BJ (cell line): ENCODE measurements around the gene ERG. TPM values are rescaled to one million over a fixed set of nuclear protein-coding genes. Genes with fewer than 3 reads are reported as not detected.

Experiments
- CTCF ChIA-PET: fragments of 350-600 bp; formaldehyde crosslinking; extraction: SDS; loops from one replicate; lab custom pipeline; 2021; ENCODE audit warnings: antibody characterized with exemption, inconsistent platforms; lab: Yijun Ruan, JAX
- POLR2A ChIA-PET: fragments of 300-600 bp; sonication (Branson Sonifier 250); formaldehyde crosslinking; extraction: SDS; loops from one replicate; lab custom pipeline; 2021; ENCODE audit warnings: antibody characterized with exemption; lab: Charles Lee
- DNase-seq: peaks from one replicate; pipeline ENCODE4 v3.0.0-alpha.2; 2011; ENCODE audit warnings: low read depth
- H3K27me3 ChIP-seq: 2 replicates; pipeline ENCODE4 v1.6.0; 2011; ENCODE audit warnings: low read length; ENCODE audit not compliant: control insufficient read depth, insufficient read depth
- H3K36me3 ChIP-seq: 2 replicates; pipeline ENCODE4 v1.5.1; 2011; ENCODE audit warnings: low read length; ENCODE audit not compliant: control insufficient read depth, insufficient read depth
- H3K4me3 ChIP-seq: 2 replicates; pipeline ENCODE4 v1.5.1; 2011; ENCODE audit warnings: low read depth, mild to moderate bottlenecking, control low read depth, low read length
- CTCF ChIP-seq: IDR thresholded peaks from 2 replicates; pipeline ENCODE4 v1.5.1; 2011; ENCODE audit warnings: low read depth, mild to moderate bottlenecking, control low read depth, inconsistent platforms, low read length, moderate library complexity; ENCODE audit not compliant: insufficient read depth
- polyA plus RNA-seq: library from polyadenylated mRNA; depleted of rRNA; stranded (reverse); fragments of >200 nt; gene quantifications from 2 replicates; pipeline ENCODE4 v1.2.3, GENCODE V29; 2011

ERG gene
- polyA plus RNA-seq, 1 experiment = not detected

GRCh38 chr21:38506661-38507281, 8.5 kb upstream of the ERG start:
- POLR2A ChIA-PET = no interaction called here
- CTCF ChIA-PET = no interaction called here

GRCh38 chr21:38505654-38506523, 7.6 kb upstream of the ERG start:
- H3K36me3 ChIP-seq = no peaks in the 10 kb centered on the region
- TF ChIP-seq CTCF = peak; percentile 83
- DNase-seq = no peak
- H3K4me3 ChIP-seq = no peak overlapping the region
- CTCF ChIA-PET = interaction anchor here (0.6 to 2.3 kb wide), 9 partner anchors 11 to 671 kb away, joined by 3 to 13 read pairs (median 3); no protein-coding TSS in a partner anchor
- no peaks in the 10 kb centered on the region; the same call in 1 of the 2 replicates for H3K27me3 ChIP-seq
- POLR2A ChIA-PET = no interaction called here

More at GRCh38 chr21:38506661-38507281, 8.5 kb upstream of the ERG start:
- no peak for TF ChIP-seq CTCF
- no peaks in the 10 kb centered on the region for H3K36me3 ChIP-seq
- DNase-seq = no peak
- H3K4me3 ChIP-seq = no peak overlapping the region
- peaks cover 2% of the 10 kb centered on the region; the same call in 1 of the 2 replicates for H3K27me3 ChIP-seq

- Histone ChIP-seq H3K4me3 (no peak overlapping the region), H3K36me3 (no peaks in the 10 kb centered on the region), H3K27me3 (no peaks in the 10 kb centered on the region; the same call in none of the 2 replicates)
- TF ChIP-seq CTCF = no peak
- POLR2A ChIA-PET = no interaction called here
- no peak for DNase-seq
- CTCF ChIA-PET = interaction anchor here (0.8 to 2.3 kb wide), 2 partner anchors 17 to 634 kb away, joined by 3 to 13 read pairs; no protein-coding TSS in a partner anchor
These were observed 5.8 kb upstream of the ERG start for GRCh38 chr21:38504066-38504465.

DNA sequence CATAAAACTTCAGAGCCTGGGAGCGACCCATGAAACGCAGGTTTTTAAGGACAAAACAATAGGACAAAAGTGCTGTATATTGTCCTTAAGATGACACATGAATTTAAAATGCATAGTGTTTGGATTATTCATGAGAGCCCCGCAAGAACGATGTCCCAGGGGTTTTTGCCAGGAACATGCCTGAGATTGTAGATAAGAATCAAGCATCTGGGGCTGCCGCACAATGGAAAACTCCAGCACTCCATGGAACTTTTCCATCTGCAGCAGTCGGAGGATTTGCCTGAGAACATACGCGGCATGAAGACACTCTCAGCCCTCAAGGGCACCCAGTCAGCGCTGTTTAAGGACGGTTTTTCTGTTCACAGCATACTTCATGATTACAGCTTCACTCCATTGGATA, 5.3 kb upstream of the ERG start:
- peak; percentile 56 for DNase-seq
- no peak for TF ChIP-seq CTCF
- ChIA-PET CTCF (no interaction called here), POLR2A (no interaction called here)
- Histone ChIP-seq H3K27me3 (no peaks in the 10 kb centered on the region; the same call in none of the 2 replicates), H3K4me3 (no peak overlapping the region), H3K36me3 (no peaks in the 10 kb centered on the region)

- POLR2A ChIA-PET = no interaction called here
- Histone ChIP-seq H3K36me3 (no peaks in the 10 kb centered on the region), H3K27me3 (no peaks in the 10 kb centered on the region; the same call in none of the 2 replicates), H3K4me3 (no peak overlapping the region)
- no peak for TF ChIP-seq CTCF
- CTCF ChIA-PET = no interaction called here
- DNase-seq = no peak
These were observed 1.8 kb upstream of the ERG start for GRCh38 chr21:38500073-38500472.
